Prostate gland (tissue), 2 donors: ENCODE measurements around the gene GRM8.

ENCODE experiments used
- POLR2A ChIP-seq: fragments of 450-650 bp; IDR thresholded peaks from one replicate; pipeline ENCODE4 v1.6.1; 2016; ENCODE audit warnings: antibody characterized with exemption, mild to moderate bottlenecking
- POLR2AphosphoS5 ChIP-seq: sonication (generic); formaldehyde crosslinking; IDR thresholded peaks from one replicate; pipeline ENCODE4 v1.6.1; 2017; ENCODE audit warnings: antibody characterized with exemption
- TF ChIP-seq, protein P1 (sequence below), 4 experiments: fragments of 200-600 bp in 2 of 4; fragments of 450-650 bp in 2 of 4; sonication (generic) in 2 of 4; IDR thresholded peaks; 1 replicate in 3 of 4; 2 replicates in 1 of 4; pipeline ENCODE4 v1.5.1; 2016 to 2019; ENCODE audit warnings: antibody characterized with exemption in 4 of 4, mild to moderate bottlenecking in 2 of 4, moderate library complexity in 2 of 4

DNA sequence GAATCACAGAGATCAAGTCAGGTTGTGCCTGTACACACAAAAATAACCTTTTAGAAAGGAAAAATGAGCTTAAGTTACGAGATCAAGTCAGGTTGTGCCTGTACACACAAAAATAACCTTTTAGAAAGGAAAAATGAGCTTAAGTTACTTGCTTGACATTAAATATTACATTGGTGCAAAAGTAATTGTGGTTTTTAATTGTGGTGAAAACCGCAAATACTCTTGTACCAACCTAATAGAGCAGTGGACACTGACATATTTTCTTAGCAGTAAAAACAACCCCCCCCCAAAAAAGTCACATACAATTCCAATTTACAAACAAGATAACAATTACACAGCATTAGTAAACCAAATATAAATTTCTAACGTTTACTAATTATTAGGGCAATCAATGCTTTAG is 595.6 kb downstream of the GRM8 start:
- TF ChIP-seq, protein P1, sequence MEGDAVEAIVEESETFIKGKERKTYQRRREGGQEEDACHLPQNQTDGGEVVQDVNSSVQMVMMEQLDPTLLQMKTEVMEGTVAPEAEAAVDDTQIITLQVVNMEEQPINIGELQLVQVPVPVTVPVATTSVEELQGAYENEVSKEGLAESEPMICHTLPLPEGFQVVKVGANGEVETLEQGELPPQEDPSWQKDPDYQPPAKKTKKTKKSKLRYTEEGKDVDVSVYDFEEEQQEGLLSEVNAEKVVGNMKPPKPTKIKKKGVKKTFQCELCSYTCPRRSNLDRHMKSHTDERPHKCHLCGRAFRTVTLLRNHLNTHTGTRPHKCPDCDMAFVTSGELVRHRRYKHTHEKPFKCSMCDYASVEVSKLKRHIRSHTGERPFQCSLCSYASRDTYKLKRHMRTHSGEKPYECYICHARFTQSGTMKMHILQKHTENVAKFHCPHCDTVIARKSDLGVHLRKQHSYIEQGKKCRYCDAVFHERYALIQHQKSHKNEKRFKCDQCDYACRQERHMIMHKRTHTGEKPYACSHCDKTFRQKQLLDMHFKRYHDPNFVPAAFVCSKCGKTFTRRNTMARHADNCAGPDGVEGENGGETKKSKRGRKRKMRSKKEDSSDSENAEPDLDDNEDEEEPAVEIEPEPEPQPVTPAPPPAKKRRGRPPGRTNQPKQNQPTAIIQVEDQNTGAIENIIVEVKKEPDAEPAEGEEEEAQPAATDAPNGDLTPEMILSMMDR (IDR thresholded peaks at IDR 0.05), result no peak
- TF ChIP-seq POLR2AphosphoS5 (no peak), POLR2A (no peak)
